Activated T-helper 1 cell treated with anti-CD3 and anti-CD28 coated beads, Interleukin-12 subunit alpha, Interleukin-12 subunit beta, Interleukin-2, Interleukin-4 antibody, amounts not matched to agents 30 ng/mL and 10 ng/mL and 1 ng/mL, durations not matched to agents 14 hours and 24 hours and 36 hours (primary cell): ENCODE measurements around the gene SH2D3A. TPM values are rescaled to one million over a fixed set of nuclear protein-coding genes. Genes with fewer than 3 reads are reported as not detected.

Source experiments
- DNase-seq: peaks from one replicate; pipeline ENCODE4 v3.0.0; 2021; ENCODE audit warnings: low spot score
- H3K27ac Mint-ChIP-seq: one replicate; pipeline ENCODE4 v1.8.0; 2021; ENCODE audit warnings: mild to moderate bottlenecking, mixed read lengths
- H3K27me3 Mint-ChIP-seq: one replicate; pipeline ENCODE4 v1.8.0; 2022; ENCODE audit warnings: mild to moderate bottlenecking, moderate library complexity, mixed read lengths; ENCODE audit not compliant: insufficient read depth
- H3K36me3 Mint-ChIP-seq: one replicate; pipeline ENCODE4 v1.8.0; 2021; ENCODE audit warnings: low read depth, mixed read lengths
- H3K4me1 Mint-ChIP-seq: one replicate; pipeline ENCODE4 v1.8.0; 2021; ENCODE audit warnings: low read depth, mixed read lengths
- H3K4me3 Mint-ChIP-seq: one replicate; pipeline ENCODE4 v1.8.0; 2021; ENCODE audit warnings: mild to moderate bottlenecking, moderate library complexity, mixed read lengths
- H3K9me3 Mint-ChIP-seq: one replicate; pipeline ENCODE4 v1.8.0; 2021; ENCODE audit warnings: mixed read lengths
- intact Hi-C: fragments of 100-400 bp; cut with micrococcal nuclease; formaldehyde crosslinking; loops from one replicate; pipeline ENCODE4 v1.15.1; 2024
- total RNA-seq: library from RNA; stranded (reverse); gene quantifications from 2 replicates; pipeline ENCODE4 v1.2.3, GENCODE V29; 2022

SH2D3A gene
- total RNA-seq, 1 donor from 2014 or later: 15.6 TPM

GRCh38 chr19:6737284-6737872 is 29.9 kb downstream of the SH2D3A start, which contains the start of gene GPR108:
TSS of gene GPR108 (minus strand) at chr19:6737580. CDS start at chr19:6737576, 4 bp downstream.
- H3K36me3 Mint-ChIP-seq: peaks cover 19% of the 10 kb centered on the region
- peak within 1 kb of the TSS; percentile 99 for H3K27ac Mint-ChIP-seq
- peaks cover 42% of the 10 kb centered on the region for H3K4me1 Mint-ChIP-seq
- no peaks in the 10 kb centered on the region for H3K27me3 Mint-ChIP-seq
- H3K9me3 Mint-ChIP-seq: no peaks in the 10 kb centered on the region
- peak within 1 kb of the TSS; percentile 96 for H3K4me3 Mint-ChIP-seq
- intact Hi-C loops: loop anchor here (1.0 to 5.0 kb wide), 9 partner anchors 16 to 277 kb away; partner anchors contain the start of genes CD70, SH2D3A and TNFSF9
- peak; percentile 100 for DNase-seq

DNA sequence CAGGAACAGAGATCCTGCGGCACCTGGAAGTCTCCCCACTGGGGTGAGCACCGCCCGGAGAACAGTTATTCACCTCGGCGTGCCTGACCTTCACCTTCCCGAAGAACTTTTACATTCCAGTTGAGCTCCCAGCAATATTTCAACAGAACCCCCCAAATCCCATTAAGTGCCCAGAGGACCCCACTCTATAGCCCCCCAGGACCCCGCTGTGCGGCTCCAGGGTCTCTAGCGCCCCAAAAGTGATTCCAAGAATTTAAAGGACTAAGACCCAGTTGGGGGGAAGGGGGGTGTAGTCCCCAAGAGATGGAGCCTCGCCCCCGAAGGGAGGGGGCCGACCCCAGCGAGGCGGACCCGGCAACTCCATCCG is 30.3 kb downstream of the SH2D3A start:
- Mint-ChIP-seq H3K4me3 (peak overlapping the region; percentile 96), H3K9me3 (no peaks in the 10 kb centered on the region), H3K36me3 (peaks cover 20% of the 10 kb centered on the region)

GRCh38 chr19:6736169-6736916 is 30.9 kb downstream of the SH2D3A start:
- Mint-ChIP-seq H3K9me3 (no peaks in the 10 kb centered on the region), H3K36me3 (peaks cover 20% of the 10 kb centered on the region), H3K27me3 (no peaks in the 10 kb centered on the region), H3K4me3 (peak overlapping the region; percentile 96), H3K4me1 (peaks cover 37% of the 10 kb centered on the region), H3K27ac (peak overlapping the region; percentile 99)
- DNase-seq: peak; percentile 72
- intact Hi-C loops: loop anchor here (1.0 to 5.0 kb wide), 7 partner anchors 66 to 220 kb away; partner anchors contain the start of genes CD70, TNFSF14 and TNFSF9

More for the DNA sequence above, 30.3 kb downstream of the SH2D3A start:
- Mint-ChIP-seq H3K27me3 (no peaks in the 10 kb centered on the region), H3K4me1 (peaks cover 42% of the 10 kb centered on the region), H3K27ac (peak overlapping the region; percentile 99)
- intact Hi-C loops: loop anchor here (1.0 to 5.0 kb wide), 13 partner anchors 16 to 277 kb away; partner anchors contain the start of genes CD70, SH2D3A, TNFSF14 and TNFSF9
- DNase-seq: no peak

DNA sequence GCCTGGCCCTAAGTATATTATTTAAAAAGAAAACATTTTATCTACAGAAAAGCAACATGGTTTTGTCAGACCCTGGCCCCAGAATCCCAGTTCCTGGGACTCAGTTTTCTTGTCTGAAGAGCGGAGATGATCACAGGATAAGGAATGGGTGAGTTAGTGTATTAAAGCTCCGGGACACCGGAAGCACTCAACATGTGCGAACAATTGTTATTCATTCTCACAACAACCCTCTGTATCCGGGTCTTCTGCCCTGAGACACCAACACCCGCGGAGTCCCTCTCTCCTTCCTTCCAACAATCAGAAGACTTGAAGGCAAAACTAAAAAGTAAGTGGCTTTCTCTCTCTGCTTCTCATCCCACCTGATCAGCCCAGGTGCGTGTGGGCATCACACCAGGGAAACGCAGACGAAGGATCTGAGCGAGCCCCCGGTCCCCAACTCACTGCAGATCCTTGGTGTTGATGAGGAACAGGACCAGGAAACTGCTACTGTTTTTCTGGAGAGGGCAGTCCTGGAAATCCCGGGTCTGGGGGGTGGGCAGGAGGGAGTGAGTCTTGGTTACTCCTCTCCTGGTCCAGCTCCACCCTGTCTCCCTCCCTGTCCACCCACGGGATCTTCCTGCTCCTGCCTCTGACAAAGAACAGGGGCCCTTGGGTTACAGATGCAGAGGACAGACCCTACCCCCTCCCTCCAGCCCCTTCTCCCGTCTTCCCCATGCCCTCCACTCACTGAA is 31.9 kb downstream of the SH2D3A start:
- Mint-ChIP-seq H3K27me3 (no peaks in the 10 kb centered on the region), H3K36me3 (peaks cover 20% of the 10 kb centered on the region), H3K9me3 (no peaks in the 10 kb centered on the region), H3K4me1 (peaks cover 30% of the 10 kb centered on the region), H3K4me3 (peak overlapping the region; percentile 96), H3K27ac (peak overlapping the region; percentile 99)
- no peak for DNase-seq
- intact Hi-C loops: loop anchor here (5.0 kb wide), 1 partner anchor 203 kb away; the partner anchor contains the start of gene TNFSF9

- intact Hi-C loops: no loop called here
- H3K4me3 Mint-ChIP-seq: peak overlapping the region; percentile 19
- no peak for DNase-seq
- H3K27me3 Mint-ChIP-seq: no peaks in the 10 kb centered on the region
- no peak overlapping the region for H3K27ac Mint-ChIP-seq
- H3K36me3 Mint-ChIP-seq: peaks cover 27% of the 10 kb centered on the region
- H3K9me3 Mint-ChIP-seq: no peaks in the 10 kb centered on the region
- peaks cover 27% of the 10 kb centered on the region for H3K4me1 Mint-ChIP-seq
Measured at GRCh38 chr19:6734096-6734696, 33.0 kb downstream of the SH2D3A start.

- Mint-ChIP-seq H3K9me3 (no peaks in the 10 kb centered on the region), H3K27ac (no peak overlapping the region), H3K27me3 (no peaks in the 10 kb centered on the region), H3K4me1 (peaks cover 25% of the 10 kb centered on the region), H3K36me3 (peaks cover 27% of the 10 kb centered on the region), H3K4me3 (peak overlapping the region; percentile 19)
- intact Hi-C loops: no loop called here
- DNase-seq: no peak
Measured at GRCh38 chr19:6733338-6734095, 33.7 kb downstream of the SH2D3A start.

GRCh38 chr19:6732803-6733337 is 34.4 kb downstream of the SH2D3A start:
- Mint-ChIP-seq H3K4me1 (peaks cover 21% of the 10 kb centered on the region), H3K36me3 (peaks cover 27% of the 10 kb centered on the region), H3K9me3 (no peaks in the 10 kb centered on the region), H3K4me3 (no peak overlapping the region), H3K27ac (peak overlapping the region; percentile 40), H3K27me3 (no peaks in the 10 kb centered on the region)
- intact Hi-C loops: no loop called here
- DNase-seq: no peak

GRCh38 chr19:6731822-6732221 is 35.4 kb downstream of the SH2D3A start:
- intact Hi-C loops: no loop called here
- H3K27me3 Mint-ChIP-seq: peaks cover 2% of the 10 kb centered on the region

DNA sequence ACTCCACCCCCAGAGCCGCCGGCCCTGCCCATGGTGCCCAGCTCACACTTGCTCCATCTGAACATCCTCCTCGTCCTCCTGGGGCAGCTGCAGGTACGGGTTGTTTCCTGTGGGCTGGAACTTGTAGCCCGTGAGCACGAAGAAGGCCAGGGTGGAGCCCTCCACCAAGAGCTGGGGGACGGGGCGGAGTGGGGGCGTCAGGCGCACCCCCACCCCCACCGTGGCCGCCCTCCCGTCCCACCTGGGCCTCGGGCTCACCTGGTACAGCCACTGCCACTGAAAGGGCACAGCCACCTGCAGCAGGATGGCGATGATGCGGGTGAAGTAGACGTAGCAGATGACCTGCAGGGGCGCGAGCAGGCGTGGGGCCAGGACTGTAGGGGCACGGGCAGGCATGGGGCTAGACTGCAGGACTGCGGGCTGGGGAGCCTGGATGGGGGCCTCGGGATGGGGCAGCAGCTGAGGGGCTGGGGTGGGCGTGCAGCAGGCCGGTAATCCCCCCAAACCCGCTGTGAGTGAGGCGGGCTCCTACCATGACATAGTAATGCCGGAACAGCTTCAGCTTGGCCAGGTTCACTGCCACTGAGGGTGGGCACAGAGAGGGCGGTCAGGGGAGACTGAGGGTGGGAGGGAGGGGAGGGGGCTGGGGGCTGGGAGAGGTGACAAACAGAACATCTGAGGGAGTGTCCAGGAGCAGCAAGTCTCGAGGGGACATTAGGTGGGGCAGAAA is 36.1 kb downstream of the SH2D3A start:
- Mint-ChIP-seq H3K9me3 (no peaks in the 10 kb centered on the region), H3K27me3 (peaks cover 2% of the 10 kb centered on the region), H3K36me3 (peaks cover 24% of the 10 kb centered on the region), H3K4me3 (no peak overlapping the region), H3K27ac (no peak overlapping the region), H3K4me1 (peaks cover 13% of the 10 kb centered on the region)
- intact Hi-C loops: no loop called here
- DNase-seq: no peak

More at GRCh38 chr19:6731822-6732221, 35.4 kb downstream of the SH2D3A start:
- no peak overlapping the region for H3K4me3 Mint-ChIP-seq
- no peak for DNase-seq
- H3K4me1 Mint-ChIP-seq: peaks cover 18% of the 10 kb centered on the region
- H3K9me3 Mint-ChIP-seq: no peaks in the 10 kb centered on the region
- H3K27ac Mint-ChIP-seq: no peak overlapping the region
- peaks cover 27% of the 10 kb centered on the region for H3K36me3 Mint-ChIP-seq

- Mint-ChIP-seq H3K4me1 (peaks cover 7% of the 10 kb centered on the region), H3K9me3 (no peaks in the 10 kb centered on the region), H3K27ac (no peak overlapping the region), H3K27me3 (peaks cover 2% of the 10 kb centered on the region), H3K4me3 (no peak overlapping the region), H3K36me3 (peaks cover 20% of the 10 kb centered on the region)
- DNase-seq: no peak
- intact Hi-C loops: no loop called here
Measured at GRCh38 chr19:6730153-6730804, 37.0 kb downstream of the SH2D3A start.

DNA sequence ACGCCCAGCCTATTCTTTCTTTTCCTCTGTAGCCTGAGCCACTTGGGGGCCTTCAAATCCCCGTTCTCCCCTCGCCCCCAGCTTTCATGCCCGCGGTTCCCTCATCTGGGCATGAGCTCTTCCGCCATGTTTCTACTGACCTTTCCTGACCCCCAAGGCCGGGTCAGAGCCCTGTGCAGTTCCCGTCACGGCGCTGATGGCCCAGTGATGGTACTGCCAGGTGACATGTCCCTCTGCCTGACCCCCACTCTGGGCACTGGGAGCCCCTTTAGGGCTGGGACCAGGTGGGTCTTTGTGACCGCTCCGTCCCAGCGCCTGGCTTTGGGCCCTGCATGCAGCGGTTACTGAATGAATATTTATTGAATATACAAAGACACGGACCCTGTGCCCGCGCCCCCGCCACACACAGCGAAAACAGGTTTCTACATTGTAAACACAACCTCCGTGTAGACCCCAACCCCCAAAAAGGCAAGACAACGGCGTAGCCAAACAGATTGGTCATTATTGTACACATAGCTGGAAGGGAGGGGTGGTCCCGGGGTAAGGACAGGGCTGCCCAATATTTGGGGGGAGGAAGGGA is 37.6 kb downstream of the SH2D3A start:
- intact Hi-C loops: no loop called here
- Mint-ChIP-seq H3K27me3 (peaks cover 2% of the 10 kb centered on the region), H3K27ac (no peak overlapping the region), H3K36me3 (peaks cover 20% of the 10 kb centered on the region), H3K4me3 (no peak overlapping the region), H3K9me3 (no peaks in the 10 kb centered on the region), H3K4me1 (peaks cover 7% of the 10 kb centered on the region)
- no peak for DNase-seq
